ENCODE measurements around the gene RPA3.
A peak's percentile ranks its signal among the peaks of the same experiment; 100 is the strongest.

Gene RPA3

GRCh38 chr7:7720750-7721621 is 2.6 kb upstream of the RPA3 start:
- Histone ChIP-seq H3K9ac (ENCODE audit: low read length) (no peak overlapping the region), H3K36me3 (ENCODE audit: control insufficient read depth, low read depth, low read length) (no peaks in the 10 kb centered on the region)

GRCh38 chr7:7720193-7720592 is 1.8 kb upstream of the RPA3 start:
- no peaks in the 10 kb centered on the region for H3K9me3 ChIP-seq (ENCODE audit: control insufficient read depth, low read depth, low read length)
- no peaks in the 10 kb centered on the region for H3K36me3 ChIP-seq (ENCODE audit: control insufficient read depth, low read depth, low read length)
- H3K27ac ChIP-seq (ENCODE audit: low read length) = no peak overlapping the region
- no peak overlapping the region for H3K9ac ChIP-seq (ENCODE audit: low read length)
- H3K4me3 ChIP-seq (ENCODE audit: low read length) = no peak overlapping the region
- H3K4me1 ChIP-seq (ENCODE audit: control insufficient read depth, low read depth, low read length) = no peaks in the 10 kb centered on the region
- no peaks in the 10 kb centered on the region for H3K27me3 ChIP-seq (ENCODE audit: control insufficient read depth, insufficient read depth, low read length)

More at GRCh38 chr7:7720750-7721621, 2.6 kb upstream of the RPA3 start:
- H3K9me3 ChIP-seq (ENCODE audit: control insufficient read depth, low read depth, low read length) = no peaks in the 10 kb centered on the region
- H3K4me3 ChIP-seq (ENCODE audit: low read length) = no peak overlapping the region
- H3K4me1 ChIP-seq (ENCODE audit: control insufficient read depth, low read depth, low read length) = no peaks in the 10 kb centered on the region
- H3K27me3 ChIP-seq (ENCODE audit: control insufficient read depth, insufficient read depth, low read length) = no peaks in the 10 kb centered on the region
- H3K27ac ChIP-seq (ENCODE audit: low read length) = no peak overlapping the region

- no peak overlapping the region for H3K27ac ChIP-seq (ENCODE audit: low read length)
- H3K4me3 ChIP-seq (ENCODE audit: low read length) = no peak overlapping the region
- H3K4me1 ChIP-seq (ENCODE audit: control insufficient read depth, low read depth, low read length) = no peaks in the 10 kb centered on the region
- no peaks in the 10 kb centered on the region for H3K27me3 ChIP-seq (ENCODE audit: control insufficient read depth, insufficient read depth, low read length)
- H3K9me3 ChIP-seq (ENCODE audit: control insufficient read depth, low read depth, low read length) = no peaks in the 10 kb centered on the region
- H3K9ac ChIP-seq (ENCODE audit: low read length) = no peak overlapping the region
- no peaks in the 10 kb centered on the region for H3K36me3 ChIP-seq (ENCODE audit: control insufficient read depth, low read depth, low read length)
These were observed 829 bp upstream of the RPA3 start for GRCh38 chr7:7719236-7719635.

GRCh38 chr7:7713730-7714129 is 4.7 kb downstream of the RPA3 start:
- H3K4me1 ChIP-seq (ENCODE audit: control insufficient read depth, low read depth, low read length) = peaks cover 17% of the 10 kb centered on the region
- H3K36me3 ChIP-seq (ENCODE audit: control insufficient read depth, low read depth, low read length) = no peaks in the 10 kb centered on the region
- H3K27me3 ChIP-seq (ENCODE audit: control insufficient read depth, insufficient read depth, low read length) = no peaks in the 10 kb centered on the region
- H3K27ac ChIP-seq (ENCODE audit: low read length) = no peak overlapping the region
- H3K9ac ChIP-seq (ENCODE audit: low read length) = no peak overlapping the region
- H3K9me3 ChIP-seq (ENCODE audit: control insufficient read depth, low read depth, low read length) = no peaks in the 10 kb centered on the region
- no peak overlapping the region for H3K4me3 ChIP-seq (ENCODE audit: low read length)

GRCh38 chr7:7710469-7710868 is 7.9 kb downstream of the RPA3 start:
- Histone ChIP-seq H3K4me3 (ENCODE audit: low read length) (no peak overlapping the region), H3K27me3 (ENCODE audit: control insufficient read depth, insufficient read depth, low read length) (no peaks in the 10 kb centered on the region), H3K4me1 (ENCODE audit: control insufficient read depth, low read depth, low read length) (peaks cover 35% of the 10 kb centered on the region), H3K36me3 (ENCODE audit: control insufficient read depth, low read depth, low read length) (no peaks in the 10 kb centered on the region), H3K27ac (ENCODE audit: low read length) (no peak overlapping the region), H3K9ac (ENCODE audit: low read length) (no peak overlapping the region), H3K9me3 (ENCODE audit: control insufficient read depth, low read depth, low read length) (no peaks in the 10 kb centered on the region)

- H3K9ac ChIP-seq (ENCODE audit: low read length) = no peak overlapping the region
- H3K9me3 ChIP-seq (ENCODE audit: control insufficient read depth, low read depth, low read length) = no peaks in the 10 kb centered on the region
- H3K4me1 ChIP-seq (ENCODE audit: control insufficient read depth, low read depth, low read length) = peaks cover 35% of the 10 kb centered on the region
- H3K27me3 ChIP-seq (ENCODE audit: control insufficient read depth, insufficient read depth, low read length) = no peaks in the 10 kb centered on the region
- no peak overlapping the region for H3K4me3 ChIP-seq (ENCODE audit: low read length)
- H3K27ac ChIP-seq (ENCODE audit: low read length) = no peak overlapping the region
- no peaks in the 10 kb centered on the region for H3K36me3 ChIP-seq (ENCODE audit: control insufficient read depth, low read depth, low read length)
These were observed 9.1 kb downstream of the RPA3 start for GRCh38 chr7:7709291-7709690.

GRCh38 chr7:7707806-7708205 is 10.6 kb downstream of the RPA3 start:
- peak overlapping the region; percentile 28 for H3K4me3 ChIP-seq (ENCODE audit: low read length)
- H3K27me3 ChIP-seq (ENCODE audit: control insufficient read depth, insufficient read depth, low read length) = no peaks in the 10 kb centered on the region
- H3K36me3 ChIP-seq (ENCODE audit: control insufficient read depth, low read depth, low read length) = no peaks in the 10 kb centered on the region
- H3K27ac ChIP-seq (ENCODE audit: low read length) = peak overlapping the region; percentile 27
- no peaks in the 10 kb centered on the region for H3K9me3 ChIP-seq (ENCODE audit: control insufficient read depth, low read depth, low read length)
- H3K9ac ChIP-seq (ENCODE audit: low read length) = no peak overlapping the region
- H3K4me1 ChIP-seq (ENCODE audit: control insufficient read depth, low read depth, low read length) = peaks cover 35% of the 10 kb centered on the region

- no peak overlapping the region for H3K27ac ChIP-seq (ENCODE audit: low read length)
- peaks cover 35% of the 10 kb centered on the region for H3K4me1 ChIP-seq (ENCODE audit: control insufficient read depth, low read depth, low read length)
- no peaks in the 10 kb centered on the region for H3K9me3 ChIP-seq (ENCODE audit: control insufficient read depth, low read depth, low read length)
- H3K36me3 ChIP-seq (ENCODE audit: control insufficient read depth, low read depth, low read length) = no peaks in the 10 kb centered on the region
- peak overlapping the region; percentile 11 for H3K9ac ChIP-seq (ENCODE audit: low read length)
- H3K4me3 ChIP-seq (ENCODE audit: low read length) = no peak overlapping the region
- H3K27me3 ChIP-seq (ENCODE audit: control insufficient read depth, insufficient read depth, low read length) = no peaks in the 10 kb centered on the region
These were observed 11.2 kb downstream of the RPA3 start for GRCh38 chr7:7707246-7707645.

GRCh38 chr7:7706556-7707172 is 11.7 kb downstream of the RPA3 start:
- Histone ChIP-seq H3K4me1 (ENCODE audit: control insufficient read depth, low read depth, low read length) (peaks cover 35% of the 10 kb centered on the region), H3K9ac (ENCODE audit: low read length) (peak overlapping the region; percentile 11), H3K36me3 (ENCODE audit: control insufficient read depth, low read depth, low read length) (no peaks in the 10 kb centered on the region), H3K4me3 (ENCODE audit: low read length) (no peak overlapping the region), H3K27ac (ENCODE audit: low read length) (no peak overlapping the region), H3K9me3 (ENCODE audit: control insufficient read depth, low read depth, low read length) (no peaks in the 10 kb centered on the region), H3K27me3 (ENCODE audit: control insufficient read depth, insufficient read depth, low read length) (no peaks in the 10 kb centered on the region)

- Histone ChIP-seq H3K4me1 (ENCODE audit: control insufficient read depth, low read depth, low read length) (peaks cover 35% of the 10 kb centered on the region), H3K27me3 (ENCODE audit: control insufficient read depth, insufficient read depth, low read length) (no peaks in the 10 kb centered on the region), H3K36me3 (ENCODE audit: control insufficient read depth, low read depth, low read length) (no peaks in the 10 kb centered on the region), H3K27ac (ENCODE audit: low read length) (no peak overlapping the region), H3K9me3 (ENCODE audit: control insufficient read depth, low read depth, low read length) (no peaks in the 10 kb centered on the region), H3K9ac (ENCODE audit: low read length) (no peak overlapping the region), H3K4me3 (ENCODE audit: low read length) (no peak overlapping the region)
These were observed 12.3 kb downstream of the RPA3 start for GRCh38 chr7:7706101-7706511.

- Histone ChIP-seq H3K9ac (ENCODE audit: low read length) (no peak overlapping the region), H3K36me3 (ENCODE audit: control insufficient read depth, low read depth, low read length) (no peaks in the 10 kb centered on the region), H3K27ac (ENCODE audit: low read length) (no peak overlapping the region), H3K4me3 (ENCODE audit: low read length) (no peak overlapping the region), H3K4me1 (ENCODE audit: control insufficient read depth, low read depth, low read length) (peaks cover 34% of the 10 kb centered on the region), H3K27me3 (ENCODE audit: control insufficient read depth, insufficient read depth, low read length) (no peaks in the 10 kb centered on the region), H3K9me3 (ENCODE audit: control insufficient read depth, low read depth, low read length) (no peaks in the 10 kb centered on the region)
These were observed 13.1 kb downstream of the RPA3 start for GRCh38 chr7:7705318-7705717.

- no peaks in the 10 kb centered on the region for H3K36me3 ChIP-seq (ENCODE audit: control insufficient read depth, low read depth, low read length)
- peaks cover 30% of the 10 kb centered on the region for H3K4me1 ChIP-seq (ENCODE audit: control insufficient read depth, low read depth, low read length)
These were observed 13.5 kb downstream of the RPA3 start for GRCh38 chr7:7704867-7705266.

More at GRCh38 chr7:7704867-7705266, 13.5 kb downstream of the RPA3 start:
- Histone ChIP-seq H3K27me3 (ENCODE audit: control insufficient read depth, insufficient read depth, low read length) (no peaks in the 10 kb centered on the region), H3K9ac (ENCODE audit: low read length) (no peak overlapping the region), H3K27ac (ENCODE audit: low read length) (no peak overlapping the region), H3K4me3 (ENCODE audit: low read length) (no peak overlapping the region), H3K9me3 (ENCODE audit: control insufficient read depth, low read depth, low read length) (no peaks in the 10 kb centered on the region)

Data from iPS-18a (cell line).